Loucy (cell line): Measurements from ENCODE around the gene EIPR1.

Experiments used
- H2AFZ ChIP-seq: fragments of 200-600 bp; sonication (generic); 2 replicates; pipeline ENCODE4 v1.6.0; 2016; ENCODE audit warnings: antibody characterized with exemption, mild to moderate bottlenecking, low read length, moderate library complexity
- H3F3A ChIP-seq: fragments of 200-600 bp; 2 replicates; pipeline ENCODE4 v1.6.0; 2016; ENCODE audit warnings: antibody characterized with exemption, low read depth, mild to moderate bottlenecking
- H3K27me3 ChIP-seq: fragments of 200-600 bp; sonication (generic); 2 replicates; pipeline ENCODE4 v1.6.1; 2014; ENCODE audit warnings: low read length, mild to moderate bottlenecking; ENCODE audit not compliant: insufficient read depth, poor library complexity, severe bottlenecking
- H3K36me3 ChIP-seq: fragments of 200-600 bp; sonication (generic); 2 replicates; pipeline ENCODE4 v1.6.1; 2016; ENCODE audit warnings: low read length; ENCODE audit not compliant: insufficient read depth
- H3K4me1 ChIP-seq: fragments of 200-600 bp; sonication (generic); 2 replicates; pipeline ENCODE4 v1.5.1; 2014; ENCODE audit warnings: low read length, mild to moderate bottlenecking; ENCODE audit not compliant: insufficient read depth, poor library complexity, severe bottlenecking
- H3K4me2 ChIP-seq: fragments of 200-600 bp; sonication (generic); 2 replicates; pipeline ENCODE4 v1.6.0; 2014; ENCODE audit warnings: antibody characterized with exemption, low read length, low read depth, mild to moderate bottlenecking; ENCODE audit not compliant: poor library complexity, severe bottlenecking
- H3K4me3 ChIP-seq: fragments of 200-600 bp; sonication (generic); 2 replicates; pipeline ENCODE4 v1.5.1; 2014; ENCODE audit warnings: low read length, mild to moderate bottlenecking, mixed read lengths; ENCODE audit not compliant: poor library complexity, severe bottlenecking
- H3K79me2 ChIP-seq: fragments of 200-600 bp; sonication (generic); 2 replicates; pipeline ENCODE4 v1.6.1; 2014; ENCODE audit warnings: low read length; ENCODE audit not compliant: insufficient read depth
- H3K9ac ChIP-seq: fragments of 200-600 bp; sonication (generic); 2 replicates; pipeline ENCODE4 v1.6.0; 2014; ENCODE audit warnings: mild to moderate bottlenecking, low read depth, low read length, moderate library complexity; ENCODE audit not compliant: poor library complexity, severe bottlenecking
- H3K9me2 ChIP-seq: fragments of 200-600 bp; sonication (generic); replicated peaks from 2 replicates; pipeline ENCODE4 v1.6.1; 2016; ENCODE audit warnings: low read depth, low read length, mixed read lengths
- H3K9me3 ChIP-seq: fragments of 200-600 bp; sonication (generic); 2 replicates; pipeline ENCODE4 v1.6.1; 2014; ENCODE audit warnings: mild to moderate bottlenecking, antibody characterized with exemption, low read length, low read depth; ENCODE audit not compliant: insufficient read depth
- H4K20me1 ChIP-seq: fragments of 200-600 bp; sonication (generic); 2 replicates; pipeline ENCODE4 v1.6.0; 2014; ENCODE audit warnings: antibody characterized with exemption, low read length, mild to moderate bottlenecking; ENCODE audit not compliant: insufficient read depth, poor library complexity, severe bottlenecking
- EZH2phosphoT487 ChIP-seq: fragments of 200-600 bp; IDR thresholded peaks from 2 replicates; pipeline ENCODE4 v1.6.1; 2018; ENCODE audit warnings: antibody characterized with exemption, mild to moderate bottlenecking, moderate library complexity, borderline replicate concordance
- TF ChIP-seq, protein P1 (sequence below): fragments of 200-600 bp; sonication (generic); conservative IDR thresholded peaks from 2 replicates; pipeline ENCODE4 v1.5.1; 2014; ENCODE audit warnings: mild to moderate bottlenecking, antibody characterized with exemption, low read length

Gene EIPR1

GRCh38 chr2:3392216-3392615, 14.6 kb upstream of the EIPR1 start:
- no peak overlapping the region for H2AFZ ChIP-seq
- no peak for TF ChIP-seq EZH2phosphoT487
- TF ChIP-seq, protein P1, sequence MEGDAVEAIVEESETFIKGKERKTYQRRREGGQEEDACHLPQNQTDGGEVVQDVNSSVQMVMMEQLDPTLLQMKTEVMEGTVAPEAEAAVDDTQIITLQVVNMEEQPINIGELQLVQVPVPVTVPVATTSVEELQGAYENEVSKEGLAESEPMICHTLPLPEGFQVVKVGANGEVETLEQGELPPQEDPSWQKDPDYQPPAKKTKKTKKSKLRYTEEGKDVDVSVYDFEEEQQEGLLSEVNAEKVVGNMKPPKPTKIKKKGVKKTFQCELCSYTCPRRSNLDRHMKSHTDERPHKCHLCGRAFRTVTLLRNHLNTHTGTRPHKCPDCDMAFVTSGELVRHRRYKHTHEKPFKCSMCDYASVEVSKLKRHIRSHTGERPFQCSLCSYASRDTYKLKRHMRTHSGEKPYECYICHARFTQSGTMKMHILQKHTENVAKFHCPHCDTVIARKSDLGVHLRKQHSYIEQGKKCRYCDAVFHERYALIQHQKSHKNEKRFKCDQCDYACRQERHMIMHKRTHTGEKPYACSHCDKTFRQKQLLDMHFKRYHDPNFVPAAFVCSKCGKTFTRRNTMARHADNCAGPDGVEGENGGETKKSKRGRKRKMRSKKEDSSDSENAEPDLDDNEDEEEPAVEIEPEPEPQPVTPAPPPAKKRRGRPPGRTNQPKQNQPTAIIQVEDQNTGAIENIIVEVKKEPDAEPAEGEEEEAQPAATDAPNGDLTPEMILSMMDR = no peak
- H3K4me1 ChIP-seq = no peaks in the 10 kb centered on the region
- peaks cover 22% of the 10 kb centered on the region; the same call in 1 of the 2 replicates for H3K36me3 ChIP-seq
- H3K9me2 ChIP-seq = no peaks in the 10 kb centered on the region
- H3K4me3 ChIP-seq = no peak overlapping the region
- H3K9me3 ChIP-seq = peaks cover 14% of the 10 kb centered on the region; the same call in 1 of the 2 replicates
- no peaks in the 10 kb centered on the region for H4K20me1 ChIP-seq
- H3K4me2 ChIP-seq = no peak overlapping the region
- H3F3A ChIP-seq = no peaks in the 10 kb centered on the region
- no peak overlapping the region for H3K9ac ChIP-seq
- 0 out of 2 replicates have a peak, but pooled peaks cover 4% of the 10 kb centered on the region for H3K79me2 ChIP-seq
- no peaks in the 10 kb centered on the region for H3K27me3 ChIP-seq

DNA sequence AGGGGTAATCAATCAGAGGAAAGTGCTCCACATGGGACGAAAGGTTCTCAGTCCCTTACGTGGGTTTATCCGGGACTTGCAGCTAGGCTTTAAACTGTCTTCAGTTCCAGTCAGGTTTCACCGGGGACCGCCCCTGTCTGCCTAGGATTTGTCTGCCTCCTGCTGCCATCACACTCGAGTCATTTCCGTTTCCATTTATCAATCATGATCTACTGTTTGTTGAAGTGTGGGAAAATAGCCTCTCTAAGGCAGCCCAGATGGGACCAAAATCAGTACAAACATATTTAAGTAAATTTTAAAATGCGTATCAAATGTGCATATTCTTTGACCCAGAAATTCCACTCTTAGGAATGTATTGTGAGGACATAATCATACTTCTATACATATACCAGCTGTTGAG, 12.4 kb upstream of the EIPR1 start:
- Histone ChIP-seq H3K36me3 (peaks cover 22% of the 10 kb centered on the region; the same call in 1 of the 2 replicates), H2AFZ (no peak overlapping the region), H3K9me2 (no peaks in the 10 kb centered on the region), H3K4me2 (no peak overlapping the region), H4K20me1 (no peaks in the 10 kb centered on the region), H3K9me3 (no peaks in the 10 kb centered on the region), H3F3A (no peaks in the 10 kb centered on the region), H3K27me3 (no peaks in the 10 kb centered on the region), H3K4me3 (no peak overlapping the region), H3K4me1 (peaks cover 6% of the 10 kb centered on the region), H3K9ac (no peak overlapping the region), H3K79me2 (peaks cover 10% of the 10 kb centered on the region; the same call in 1 of the 2 replicates)
- TF ChIP-seq, protein P1 = no peak
- no peak for TF ChIP-seq EZH2phosphoT487

- Histone ChIP-seq H3K36me3 (peaks cover 22% of the 10 kb centered on the region; the same call in 1 of the 2 replicates), H3K4me2 (no peak overlapping the region), H3K9me3 (no peaks in the 10 kb centered on the region), H3F3A (peaks cover 3% of the 10 kb centered on the region), H3K9me2 (no peaks in the 10 kb centered on the region), H3K4me1 (peaks cover 12% of the 10 kb centered on the region), H3K4me3 (no peak overlapping the region), H4K20me1 (no peaks in the 10 kb centered on the region), H3K9ac (no peak overlapping the region), H3K79me2 (peaks cover 10% of the 10 kb centered on the region; the same call in 1 of the 2 replicates), H2AFZ (no peak overlapping the region), H3K27me3 (no peaks in the 10 kb centered on the region)
- no peak for TF ChIP-seq EZH2phosphoT487
- TF ChIP-seq, protein P1 = no peak
These were observed 11.6 kb upstream of the EIPR1 start for GRCh38 chr2:3389193-3389592.
